ENCODE data around the gene TGFBR1.
"Not testable (repeated sequence)": the region's sequence is repeated elsewhere in the genome, so short reads cannot be mapped to it uniquely, and the experiment has no call there.

Gene TGFBR1

GRCh38 chr9:99189186-99189585 lies 84.3 kb downstream of the TGFBR1 start:
- DNase-seq (ENCODE audit: low read depth in 2 of 2): no peak

- DNase-seq (ENCODE audit: low read depth in 2 of 2): no peak
Observed at GRCh38 chr9:99189887-99190596, 85.1 kb downstream of the TGFBR1 start.

- no peak for DNase-seq (ENCODE audit: low read depth in 2 of 2)
Observed at GRCh38 chr9:99190597-99191283, 85.8 kb downstream of the TGFBR1 start.

- DNase-seq (ENCODE audit: low read depth in 2 of 2): no peak
Observed at GRCh38 chr9:99192786-99193465, 88.0 kb downstream of the TGFBR1 start.

GRCh38 chr9:99193466-99193821 lies 88.5 kb downstream of the TGFBR1 start:
- no peak for DNase-seq (ENCODE audit: low read depth in 2 of 2)

- not testable (repeated sequence) for DNase-seq (ENCODE audit: low read depth in 2 of 2)
Observed at GRCh38 chr9:99196484-99196883, 91.6 kb downstream of the TGFBR1 start.

GRCh38 chr9:99197124-99197630 lies 92.3 kb downstream of the TGFBR1 start:
- no peak for DNase-seq (ENCODE audit: low read depth in 2 of 2)

GRCh38 chr9:99197987-99198386 lies 93.1 kb downstream of the TGFBR1 start:
- DNase-seq (ENCODE audit: low read depth in 2 of 2): no peak

- DNase-seq (ENCODE audit: low read depth in 2 of 2): no peak
Observed at GRCh38 chr9:99199938-99200539, 95.1 kb downstream of the TGFBR1 start.

GRCh38 chr9:99201603-99202002 lies 96.7 kb downstream of the TGFBR1 start:
- no peak for DNase-seq (ENCODE audit: low read depth in 2 of 2)
